Panc1 (cell line): Measurements from ENCODE around the gene APBB2. TPM values are rescaled to one million over a fixed set of nuclear protein-coding genes. Genes with fewer than 3 reads are reported as not detected.

Experiments used
- ATAC-seq: fragments of 200-7000 bp; cut with Tn5 transposase; 2 replicates; pipeline ENCODE4 v1.9.1; 2020; ENCODE audit warnings: mild to moderate bottlenecking, moderate library complexity
- BruUV-seq: library from RNA; stranded (reverse); fragments of 400-500 nt; replicated peaks from 2 replicates; lab custom pipeline; 2021; lab: Mats Ljungman, UMichigan
- CTCF ChIA-PET: fragments of 300-600 bp; sonication (Branson Sonifier 250); formaldehyde crosslinking; loops from one replicate; lab custom pipeline; 2022; ENCODE audit warnings: antibody characterized with exemption; lab: Charles Lee
- POLR2A ChIA-PET: fragments of 300-600 bp; sonication (Branson Sonifier 250); formaldehyde crosslinking; loops from one replicate; lab custom pipeline; 2022; ENCODE audit warnings: antibody characterized with exemption; lab: Charles Lee
- DNase-seq: peaks from one replicate; pipeline ENCODE4 v3.0.0-alpha.2; 2010; ENCODE audit warnings: low read depth, low spot score
- H3K27ac ChIP-seq: 2 replicates; pipeline ENCODE4 v1.5.1; 2011; ENCODE audit warnings: mild to moderate bottlenecking, low read length, inconsistent platforms
- H3K27me3 ChIP-seq: fragments of 200-500 bp; sonication (Bioruptor generic); 2 replicates; pipeline ENCODE4 v1.6.0; 2014; ENCODE audit warnings: low read length, inconsistent platforms; ENCODE audit not compliant: control insufficient read depth, insufficient read depth
- H3K36me3 ChIP-seq: fragments of 200-500 bp; sonication (Bioruptor generic); 2 replicates; pipeline ENCODE4 v1.5.1; 2014; ENCODE audit warnings: inconsistent platforms, mild to moderate bottlenecking, low read length, moderate library complexity; ENCODE audit not compliant: control insufficient read depth, insufficient read depth
- H3K4me1 ChIP-seq: 2 replicates; pipeline ENCODE4 v1.5.1; 2011; ENCODE audit warnings: inconsistent platforms, mild to moderate bottlenecking, low read length, moderate library complexity; ENCODE audit not compliant: control insufficient read depth, insufficient read depth
- H3K4me3 ChIP-seq, 2 experiments: 2 replicates each; pipeline ENCODE4 v1.5.1; 2011 to 2012; ENCODE audit warnings: low read depth in 2 of 2, low read length in 2 of 2, mild to moderate bottlenecking in 2 of 2, inconsistent platforms in 1 of 2, moderate library complexity in 1 of 2
- H3K9me3 ChIP-seq: fragments of 200-500 bp; sonication (Bioruptor generic); 2 replicates; pipeline ENCODE4 v1.5.1; 2014; ENCODE audit warnings: low read depth, mild to moderate bottlenecking, inconsistent platforms, low read length, moderate library complexity; ENCODE audit not compliant: control insufficient read depth, insufficient read depth
- CTCF ChIP-seq: fragments of 450-650 bp; IDR thresholded peaks from 2 replicates; pipeline ENCODE4 v1.5.1; 2017; ENCODE audit warnings: mild to moderate bottlenecking
- POLR2AphosphoS5 ChIP-seq: IDR thresholded peaks from 2 replicates; pipeline ENCODE4 v1.6.1; 2012; ENCODE audit warnings: mild to moderate bottlenecking, low read depth, low read length, moderate library complexity
- SIN3A ChIP-seq: IDR thresholded peaks from 2 replicates; pipeline ENCODE4 v1.6.1; 2012; ENCODE audit warnings: low read depth, mild to moderate bottlenecking, low read length, moderate library complexity, borderline replicate concordance; ENCODE audit not compliant: insufficient read depth
- TCF7L2 ChIP-seq: IDR thresholded peaks from 2 replicates; pipeline ENCODE4 v1.6.1; 2011; ENCODE audit warnings: mild to moderate bottlenecking, low read depth, low read length, inconsistent platforms
- in situ Hi-C: cut with HindIII; loops from 2 replicates; pipeline ENCODE4 v1.10.0; 2016; ENCODE audit warnings: low sequenced_read_pairs, low pct_unique_long_range_greater_than_20kb
- intact Hi-C: fragments of 100-400 bp; cut with micrococcal nuclease; formaldehyde crosslinking; loops from one replicate; pipeline ENCODE4 v1.10.0; 2022; ENCODE audit not compliant: unreplicated experiment
- total RNA-seq: library from RNA; stranded (reverse); gene quantifications from one replicate; pipeline ENCODE4 v1.2.1, GENCODE V29; 2021; ENCODE audit not compliant: unreplicated experiment
- TF ChIP-seq, protein P1 (sequence below), 2 experiments: IDR thresholded peaks; 2 replicates each; pipeline ENCODE4 v1.6.1; 2011 to 2012; ENCODE audit warnings: low read depth in 2 of 2, control low read depth in 1 of 2, low read length in 1 of 2, mild to moderate bottlenecking in 1 of 2, moderate library complexity in 1 of 2; ENCODE audit not compliant: insufficient read depth in 1 of 2

Gene APBB2
- total RNA-seq, 1 experiment from 2014 or later: 27.1 TPM

DNA sequence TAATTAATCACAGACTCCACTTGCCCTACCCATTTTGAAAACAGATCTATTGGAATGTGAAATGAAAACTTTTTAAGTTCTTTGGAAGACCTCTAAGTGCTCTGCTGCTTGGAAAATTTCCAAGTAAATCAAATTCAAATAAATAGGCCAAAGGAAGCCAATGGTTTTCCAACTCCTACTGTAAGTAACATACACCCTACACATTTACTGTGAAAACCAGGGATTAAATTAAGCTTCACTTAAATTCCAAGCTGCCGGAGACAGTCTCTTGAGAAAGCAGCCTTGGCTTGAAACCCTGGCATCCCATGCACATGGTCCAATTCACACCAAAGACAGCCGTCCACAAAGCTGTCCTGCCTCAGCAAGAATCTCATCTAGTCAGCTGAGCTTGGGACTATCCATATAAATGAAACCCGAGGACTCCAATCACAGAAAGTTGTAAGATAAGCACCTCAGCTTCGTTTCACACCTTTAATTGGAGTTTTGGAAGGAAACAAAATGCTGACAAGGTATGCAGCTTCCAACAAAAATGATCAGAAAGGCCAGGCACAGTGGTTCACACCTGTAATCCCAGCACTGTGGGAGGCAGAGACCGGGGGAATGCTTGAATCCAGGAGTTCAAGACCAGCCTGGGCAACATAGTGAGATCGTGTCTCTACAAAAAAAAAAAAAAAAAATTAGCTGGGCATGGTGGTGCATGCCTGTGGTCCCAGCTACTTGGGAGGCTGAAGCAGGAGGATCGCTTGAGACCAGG is 88.6 kb downstream of the APBB2 start:
- H3K4me1 ChIP-seq: no peaks in the 10 kb centered on the region; the same call in 1 of the 2 replicates
- DNase-seq (no peak), ATAC-seq (no peak)
- BruUV-seq: no TSS peak
- H3K4me3 ChIP-seq: no peak overlapping the region
- no peaks in the 10 kb centered on the region for H3K36me3 ChIP-seq
- intact Hi-C loops: no loop called here
- no peak for TF ChIP-seq POLR2AphosphoS5
- TF ChIP-seq TCF7L2: no peak
- no peak for TF ChIP-seq SIN3A
- TF ChIP-seq CTCF: no peak
- TF ChIP-seq, protein P1, sequence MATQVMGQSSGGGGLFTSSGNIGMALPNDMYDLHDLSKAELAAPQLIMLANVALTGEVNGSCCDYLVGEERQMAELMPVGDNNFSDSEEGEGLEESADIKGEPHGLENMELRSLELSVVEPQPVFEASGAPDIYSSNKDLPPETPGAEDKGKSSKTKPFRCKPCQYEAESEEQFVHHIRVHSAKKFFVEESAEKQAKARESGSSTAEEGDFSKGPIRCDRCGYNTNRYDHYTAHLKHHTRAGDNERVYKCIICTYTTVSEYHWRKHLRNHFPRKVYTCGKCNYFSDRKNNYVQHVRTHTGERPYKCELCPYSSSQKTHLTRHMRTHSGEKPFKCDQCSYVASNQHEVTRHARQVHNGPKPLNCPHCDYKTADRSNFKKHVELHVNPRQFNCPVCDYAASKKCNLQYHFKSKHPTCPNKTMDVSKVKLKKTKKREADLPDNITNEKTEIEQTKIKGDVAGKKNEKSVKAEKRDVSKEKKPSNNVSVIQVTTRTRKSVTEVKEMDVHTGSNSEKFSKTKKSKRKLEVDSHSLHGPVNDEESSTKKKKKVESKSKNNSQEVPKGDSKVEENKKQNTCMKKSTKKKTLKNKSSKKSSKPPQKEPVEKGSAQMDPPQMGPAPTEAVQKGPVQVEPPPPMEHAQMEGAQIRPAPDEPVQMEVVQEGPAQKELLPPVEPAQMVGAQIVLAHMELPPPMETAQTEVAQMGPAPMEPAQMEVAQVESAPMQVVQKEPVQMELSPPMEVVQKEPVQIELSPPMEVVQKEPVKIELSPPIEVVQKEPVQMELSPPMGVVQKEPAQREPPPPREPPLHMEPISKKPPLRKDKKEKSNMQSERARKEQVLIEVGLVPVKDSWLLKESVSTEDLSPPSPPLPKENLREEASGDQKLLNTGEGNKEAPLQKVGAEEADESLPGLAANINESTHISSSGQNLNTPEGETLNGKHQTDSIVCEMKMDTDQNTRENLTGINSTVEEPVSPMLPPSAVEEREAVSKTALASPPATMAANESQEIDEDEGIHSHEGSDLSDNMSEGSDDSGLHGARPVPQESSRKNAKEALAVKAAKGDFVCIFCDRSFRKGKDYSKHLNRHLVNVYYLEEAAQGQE (IDR thresholded peaks at IDR 0.05; ENCODE audit: insufficient read depth in 1 of 2, low read depth in 2 of 2, low read length in 1 of 2): no peak
- no peaks in the 10 kb centered on the region for H3K27me3 ChIP-seq
- ChIA-PET CTCF (no interaction called here), POLR2A (interaction anchor here (0.6 to 0.7 kb wide), 2 partner anchors 61 to 78 kb away, joined by 4 to 6 read pairs; no protein-coding TSS in a partner anchor)
- in situ Hi-C loops: no loop called here
- no peak overlapping the region for H3K27ac ChIP-seq
- H3K9me3 ChIP-seq: no peaks in the 10 kb centered on the region

GRCh38 chr4:41124916-41125548 is 89.3 kb downstream of the APBB2 start:
- H3K27me3 ChIP-seq: no peaks in the 10 kb centered on the region
- no peak for ATAC-seq
- peaks cover 2% of the 10 kb centered on the region; the same call in 1 of the 2 replicates for H3K4me1 ChIP-seq
- TF ChIP-seq POLR2AphosphoS5 (no peak), SIN3A (no peak), CTCF (no peak), TCF7L2 (no peak)
- TF ChIP-seq, protein P1 (IDR thresholded peaks at IDR 0.05; ENCODE audit: insufficient read depth in 1 of 2, low read depth in 2 of 2, low read length in 1 of 2): no peak
- H3K4me3 ChIP-seq: no peak overlapping the region
- no peak for DNase-seq
- no peaks in the 10 kb centered on the region for H3K36me3 ChIP-seq
- no TSS peak for BruUV-seq
- no peak overlapping the region for H3K27ac ChIP-seq
- POLR2A ChIA-PET: no interaction called here
- H3K9me3 ChIP-seq: no peaks in the 10 kb centered on the region
- CTCF ChIA-PET: no interaction called here
- in situ Hi-C loops: no loop called here
- intact Hi-C loops: no loop called here
